ENCODE results near the gene CADM1. TPM values are rescaled to one million over a fixed set of nuclear protein-coding genes. Genes with fewer than 3 reads are reported as not detected.
A peak's percentile ranks its signal among the peaks of the same experiment; 100 is the strongest.

The CADM1 gene
- polyA plus RNA-seq = 1 to 10 TPM; 1.9 to 3.8 TPM

GRCh38 chr11:115504276-115505158 lies at the start of gene CADM1:
CADM1 (minus strand) TSS chr11:115504415.
- H3K27ac ChIP-seq (ENCODE audit: low read depth in 2 of 2, low read length in 1 of 2) = peak within 1 kb of the TSS; percentile 69 to 89
- H3K36me3 ChIP-seq (ENCODE audit: control insufficient read depth in 2 of 2, insufficient read depth in 2 of 2, low read length in 1 of 2) = no peaks in the 10 kb centered on the region
- WGBS, 2 donors = 1 to 2% methylated on average over 76 of the region's 76 CpGs
- peaks cover 4% of the 10 kb centered on the region in 2 donors for H3K4me1 ChIP-seq (ENCODE audit: control insufficient read depth in 2 of 2, insufficient read depth in 2 of 2, low read length in 1 of 2)
- no peaks in the 10 kb centered on the region for H3K9me3 ChIP-seq (ENCODE audit: control insufficient read depth in 2 of 2, insufficient read depth in 1 of 2, low read depth in 1 of 2, low read length in 1 of 2)
- H3K4me3 ChIP-seq (ENCODE audit: low read depth in 1 of 2, low read length in 2 of 2) = peak within 1 kb of the TSS; percentile 51 to 61
- H3K27me3 ChIP-seq (ENCODE audit: control insufficient read depth in 1 of 2, insufficient read depth in 2 of 2, low read length in 2 of 2) = no peaks in the 10 kb centered on the region

GRCh38 chr11:115552773-115553438 lies 48.7 kb upstream of the CADM1 start:
- Histone ChIP-seq H3K27me3 (ENCODE audit: control insufficient read depth in 1 of 2, insufficient read depth in 2 of 2, low read length in 2 of 2) (no peaks in the 10 kb centered on the region), H3K27ac (ENCODE audit: low read depth in 2 of 2, low read length in 1 of 2) (no peak overlapping the region), H3K9me3 (ENCODE audit: control insufficient read depth in 2 of 2, insufficient read depth in 1 of 2, low read depth in 1 of 2, low read length in 1 of 2) (no peaks in the 10 kb centered on the region), H3K36me3 (ENCODE audit: control insufficient read depth in 2 of 2, insufficient read depth in 2 of 2, low read length in 1 of 2) (no peaks in the 10 kb centered on the region), H3K4me1 (ENCODE audit: control insufficient read depth in 2 of 2, insufficient read depth in 2 of 2, low read length in 1 of 2) (no peaks in the 10 kb centered on the region), H3K4me3 (ENCODE audit: low read depth in 1 of 2, low read length in 2 of 2) (no peak overlapping the region)
- 86 to 88% methylated on average over 15 of the region's 15 CpGs for WGBS, 2 donors

- Histone ChIP-seq H3K36me3 (ENCODE audit: control insufficient read depth in 2 of 2, insufficient read depth in 2 of 2, low read length in 1 of 2) (no peaks in the 10 kb centered on the region), H3K27me3 (ENCODE audit: control insufficient read depth in 1 of 2, insufficient read depth in 2 of 2, low read length in 2 of 2) (no peaks in the 10 kb centered on the region), H3K9me3 (ENCODE audit: control insufficient read depth in 2 of 2, insufficient read depth in 1 of 2, low read depth in 1 of 2, low read length in 1 of 2) (no peaks in the 10 kb centered on the region), H3K4me3 (ENCODE audit: low read depth in 1 of 2, low read length in 2 of 2) (no peak overlapping the region), H3K4me1 (ENCODE audit: control insufficient read depth in 2 of 2, insufficient read depth in 2 of 2, low read length in 1 of 2) (no peaks in the 10 kb centered on the region), H3K27ac (ENCODE audit: low read depth in 2 of 2, low read length in 1 of 2) (no peak overlapping the region)
- WGBS, 2 donors = 74 to 80% methylated on average over 7 of the region's 7 CpGs
Measured at GRCh38 chr11:115552151-115552772, 48.0 kb upstream of the CADM1 start.

GRCh38 chr11:115550291-115551059 lies 46.3 kb upstream of the CADM1 start:
- H3K4me1 ChIP-seq (ENCODE audit: control insufficient read depth in 2 of 2, insufficient read depth in 2 of 2, low read length in 1 of 2) = no peaks in the 10 kb centered on the region
- H3K27me3 ChIP-seq (ENCODE audit: control insufficient read depth in 1 of 2, insufficient read depth in 2 of 2, low read length in 2 of 2) = no peaks in the 10 kb centered on the region
- no peaks in the 10 kb centered on the region for H3K9me3 ChIP-seq (ENCODE audit: control insufficient read depth in 2 of 2, insufficient read depth in 1 of 2, low read depth in 1 of 2, low read length in 1 of 2)
- H3K4me3 ChIP-seq (ENCODE audit: low read depth in 1 of 2, low read length in 2 of 2) = no peak overlapping the region
- 85 to 86% methylated on average over 17 of the region's 17 CpGs for WGBS, 2 donors
- no peaks in the 10 kb centered on the region for H3K36me3 ChIP-seq (ENCODE audit: control insufficient read depth in 2 of 2, insufficient read depth in 2 of 2, low read length in 1 of 2)
- no peak overlapping the region for H3K27ac ChIP-seq (ENCODE audit: low read depth in 2 of 2, low read length in 1 of 2)

- 38 to 41% methylated on average over 10 of the region's 10 CpGs for WGBS, 2 donors
- H3K4me1 ChIP-seq (ENCODE audit: control insufficient read depth in 2 of 2, insufficient read depth in 2 of 2, low read length in 1 of 2) = no peaks in the 10 kb centered on the region
Measured at GRCh38 chr11:115548878-115549528, 44.8 kb upstream of the CADM1 start.

GRCh38 chr11:115545581-115546210 lies 41.5 kb upstream of the CADM1 start:
- Histone ChIP-seq H3K9me3 (ENCODE audit: control insufficient read depth in 2 of 2, insufficient read depth in 1 of 2, low read depth in 1 of 2, low read length in 1 of 2) (no peaks in the 10 kb centered on the region), H3K36me3 (ENCODE audit: control insufficient read depth in 2 of 2, insufficient read depth in 2 of 2, low read length in 1 of 2) (no peaks in the 10 kb centered on the region), H3K4me3 (ENCODE audit: low read depth in 1 of 2, low read length in 2 of 2) (no peak overlapping the region), H3K4me1 (ENCODE audit: control insufficient read depth in 2 of 2, insufficient read depth in 2 of 2, low read length in 1 of 2) (no peaks in the 10 kb centered on the region), H3K27ac (ENCODE audit: low read depth in 2 of 2, low read length in 1 of 2) (no peak overlapping the region), H3K27me3 (ENCODE audit: control insufficient read depth in 1 of 2, insufficient read depth in 2 of 2, low read length in 2 of 2) (no peaks in the 10 kb centered on the region)
- 61 to 62% methylated on average over 2 of the region's 2 CpGs for WGBS, 2 donors

More at GRCh38 chr11:115548878-115549528, 44.8 kb upstream of the CADM1 start:
- Histone ChIP-seq H3K36me3 (ENCODE audit: control insufficient read depth in 2 of 2, insufficient read depth in 2 of 2, low read length in 1 of 2) (no peaks in the 10 kb centered on the region), H3K27ac (ENCODE audit: low read depth in 2 of 2, low read length in 1 of 2) (no peak overlapping the region), H3K27me3 (ENCODE audit: control insufficient read depth in 1 of 2, insufficient read depth in 2 of 2, low read length in 2 of 2) (no peaks in the 10 kb centered on the region), H3K9me3 (ENCODE audit: control insufficient read depth in 2 of 2, insufficient read depth in 1 of 2, low read depth in 1 of 2, low read length in 1 of 2) (no peaks in the 10 kb centered on the region), H3K4me3 (ENCODE audit: low read depth in 1 of 2, low read length in 2 of 2) (no peak overlapping the region)

GRCh38 chr11:115544422-115544948 lies 40.3 kb upstream of the CADM1 start:
- no peaks in the 10 kb centered on the region for H3K27me3 ChIP-seq (ENCODE audit: control insufficient read depth in 1 of 2, insufficient read depth in 2 of 2, low read length in 2 of 2)
- H3K4me3 ChIP-seq (ENCODE audit: low read depth in 1 of 2, low read length in 2 of 2) = no peak overlapping the region
- 42 to 53% methylated on average over 2 of the region's 2 CpGs for WGBS, 2 donors
- no peaks in the 10 kb centered on the region for H3K36me3 ChIP-seq (ENCODE audit: control insufficient read depth in 2 of 2, insufficient read depth in 2 of 2, low read length in 1 of 2)
- no peak overlapping the region for H3K27ac ChIP-seq (ENCODE audit: low read depth in 2 of 2, low read length in 1 of 2)
- no peaks in the 10 kb centered on the region for H3K9me3 ChIP-seq (ENCODE audit: control insufficient read depth in 2 of 2, insufficient read depth in 1 of 2, low read depth in 1 of 2, low read length in 1 of 2)
- no peaks in the 10 kb centered on the region for H3K4me1 ChIP-seq (ENCODE audit: control insufficient read depth in 2 of 2, insufficient read depth in 2 of 2, low read length in 1 of 2)

- Histone ChIP-seq H3K9me3 (ENCODE audit: control insufficient read depth in 2 of 2, insufficient read depth in 1 of 2, low read depth in 1 of 2, low read length in 1 of 2) (no peaks in the 10 kb centered on the region), H3K4me3 (ENCODE audit: low read depth in 1 of 2, low read length in 2 of 2) (no peak overlapping the region), H3K27me3 (ENCODE audit: control insufficient read depth in 1 of 2, insufficient read depth in 2 of 2, low read length in 2 of 2) (no peaks in the 10 kb centered on the region), H3K36me3 (ENCODE audit: control insufficient read depth in 2 of 2, insufficient read depth in 2 of 2, low read length in 1 of 2) (no peaks in the 10 kb centered on the region), H3K4me1 (ENCODE audit: control insufficient read depth in 2 of 2, insufficient read depth in 2 of 2, low read length in 1 of 2) (no peaks in the 10 kb centered on the region), H3K27ac (ENCODE audit: low read depth in 2 of 2, low read length in 1 of 2) (no peak overlapping the region)
- WGBS, 2 donors = 90% methylated on average over 8 of the region's 8 CpGs
Measured at GRCh38 chr11:115541518-115541917, 37.3 kb upstream of the CADM1 start.
